DOHH2 (cell line): ENCODE data around the gene ARID5B.
A peak's percentile ranks its signal among the peaks of the same experiment; 100 is the strongest.

ENCODE experiments used
- H3F3A ChIP-seq: fragments of 200-600 bp; sonication (generic), shearing (Covaris generic); 2 replicates; pipeline ENCODE4 v1.6.0; 2016; ENCODE audit warnings: antibody characterized with exemption, mild to moderate bottlenecking; ENCODE audit not compliant: control insufficient read depth, insufficient read depth
- H3K27ac ChIP-seq: fragments of 200-600 bp; sonication (generic); 2 replicates; pipeline ENCODE4 v1.5.1; 2014; ENCODE audit warnings: low read depth, mild to moderate bottlenecking, low read length, moderate library complexity
- H3K27me3 ChIP-seq: fragments of 200-600 bp; sonication (generic); 2 replicates; pipeline ENCODE4 v1.6.1; 2014; ENCODE audit warnings: mild to moderate bottlenecking, low read length, mixed read lengths; ENCODE audit not compliant: control insufficient read depth
- H3K36me3 ChIP-seq: fragments of 200-600 bp; sonication (generic); 2 replicates; pipeline ENCODE4 v1.6.1; 2014; ENCODE audit warnings: mild to moderate bottlenecking, low read length, moderate library complexity, mixed read lengths; ENCODE audit not compliant: control insufficient read depth
- H3K4me1 ChIP-seq: fragments of 200-600 bp; sonication (generic); 2 replicates; pipeline ENCODE4 v1.6.1; 2014; ENCODE audit warnings: mild to moderate bottlenecking, low read length, mixed read lengths; ENCODE audit not compliant: control insufficient read depth
- H3K4me2 ChIP-seq: fragments of 200-600 bp; sonication (generic); 2 replicates; pipeline ENCODE4 v1.6.0; 2014; ENCODE audit warnings: mild to moderate bottlenecking, low read length, moderate library complexity
- H3K4me3 ChIP-seq: fragments of 200-600 bp; sonication (generic); 2 replicates; pipeline ENCODE4 v1.5.1; 2014; ENCODE audit warnings: mild to moderate bottlenecking, low read length, mixed read lengths
- H3K79me2 ChIP-seq: fragments of 200-600 bp; sonication (generic); 2 replicates; pipeline ENCODE4 v1.6.1; 2014; ENCODE audit warnings: mild to moderate bottlenecking, low read length, mixed read lengths; ENCODE audit not compliant: control insufficient read depth
- H3K9me2 ChIP-seq: fragments of 200-600 bp; sonication (generic); replicated peaks from 2 replicates; pipeline ENCODE4 v1.6.1; 2014; ENCODE audit warnings: mild to moderate bottlenecking, low read length, mixed read lengths; ENCODE audit not compliant: control insufficient read depth
- H3K9me3 ChIP-seq: fragments of 200-600 bp; sonication (generic); 2 replicates; pipeline ENCODE4 v1.6.1; 2014; ENCODE audit warnings: antibody characterized with exemption, low read length, mixed read lengths; ENCODE audit not compliant: control insufficient read depth, insufficient read depth
- H4K20me1 ChIP-seq: fragments of 200-600 bp; sonication (generic); 2 replicates; pipeline ENCODE4 v1.6.0; 2014; ENCODE audit warnings: low read depth, mild to moderate bottlenecking, antibody characterized with exemption, low read length, moderate library complexity; ENCODE audit not compliant: control insufficient read depth, insufficient read depth
- EZH2phosphoT487 ChIP-seq: fragments of 200-600 bp; sonication (generic); IDR thresholded peaks from 2 replicates; pipeline ENCODE4 v1.6.1; 2017; ENCODE audit warnings: borderline replicate concordance, mild to moderate bottlenecking, antibody characterized with exemption, low read length, moderate library complexity, mixed read lengths
- TF ChIP-seq, protein P1 (sequence below): fragments of 200-600 bp; sonication (generic); IDR thresholded peaks from one replicate; pipeline ENCODE4 v1.5.1; 2014; ENCODE audit warnings: antibody characterized with exemption, mild to moderate bottlenecking, low read depth, low read length; ENCODE audit not compliant: poor library complexity, severe bottlenecking

The ARID5B gene

DNA sequence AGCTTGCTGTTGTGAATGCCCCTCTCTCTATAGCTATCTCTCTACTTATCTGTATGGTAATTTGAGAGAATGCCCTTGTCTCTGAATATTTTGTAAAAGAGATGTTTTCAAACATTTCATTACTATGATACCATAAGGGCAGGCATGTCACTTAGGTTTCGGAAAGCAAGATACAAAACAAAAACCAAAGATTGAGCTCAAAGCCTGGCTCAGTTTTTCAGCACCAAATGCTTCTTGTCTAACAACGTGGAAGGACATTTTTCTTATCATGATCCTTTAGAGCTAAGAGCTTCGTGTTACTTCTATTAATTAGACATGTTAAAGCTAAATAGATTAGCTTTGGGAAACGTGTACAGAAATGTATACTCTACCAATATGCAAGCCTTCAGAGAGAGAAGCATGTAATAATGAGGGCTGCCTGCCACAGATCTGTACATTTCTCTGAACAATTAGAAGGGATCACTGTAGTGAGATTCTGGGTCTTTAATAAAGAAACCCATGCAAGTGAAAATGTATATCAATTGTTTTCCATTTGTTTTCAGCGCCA is 148.9 kb downstream of the ARID5B start:
- no peaks in the 10 kb centered on the region for H4K20me1 ChIP-seq
- TF ChIP-seq EZH2phosphoT487: no peak
- TF ChIP-seq, protein P1, sequence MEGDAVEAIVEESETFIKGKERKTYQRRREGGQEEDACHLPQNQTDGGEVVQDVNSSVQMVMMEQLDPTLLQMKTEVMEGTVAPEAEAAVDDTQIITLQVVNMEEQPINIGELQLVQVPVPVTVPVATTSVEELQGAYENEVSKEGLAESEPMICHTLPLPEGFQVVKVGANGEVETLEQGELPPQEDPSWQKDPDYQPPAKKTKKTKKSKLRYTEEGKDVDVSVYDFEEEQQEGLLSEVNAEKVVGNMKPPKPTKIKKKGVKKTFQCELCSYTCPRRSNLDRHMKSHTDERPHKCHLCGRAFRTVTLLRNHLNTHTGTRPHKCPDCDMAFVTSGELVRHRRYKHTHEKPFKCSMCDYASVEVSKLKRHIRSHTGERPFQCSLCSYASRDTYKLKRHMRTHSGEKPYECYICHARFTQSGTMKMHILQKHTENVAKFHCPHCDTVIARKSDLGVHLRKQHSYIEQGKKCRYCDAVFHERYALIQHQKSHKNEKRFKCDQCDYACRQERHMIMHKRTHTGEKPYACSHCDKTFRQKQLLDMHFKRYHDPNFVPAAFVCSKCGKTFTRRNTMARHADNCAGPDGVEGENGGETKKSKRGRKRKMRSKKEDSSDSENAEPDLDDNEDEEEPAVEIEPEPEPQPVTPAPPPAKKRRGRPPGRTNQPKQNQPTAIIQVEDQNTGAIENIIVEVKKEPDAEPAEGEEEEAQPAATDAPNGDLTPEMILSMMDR: no peak
- no peaks in the 10 kb centered on the region for H3K27me3 ChIP-seq
- H3K36me3 ChIP-seq: peaks cover 44% of the 10 kb centered on the region
- peak overlapping the region; percentile 55 for H3K4me3 ChIP-seq
- peaks cover 62% of the 10 kb centered on the region for H3K79me2 ChIP-seq
- H3K9me2 ChIP-seq: no peaks in the 10 kb centered on the region
- H3K27ac ChIP-seq: peak overlapping the region; percentile 33
- peak overlapping the region; percentile 72 for H3K4me2 ChIP-seq
- peaks cover 5% of the 10 kb centered on the region for H3F3A ChIP-seq
- H3K9me3 ChIP-seq: no peaks in the 10 kb centered on the region
- peaks cover 100% of the 10 kb centered on the region for H3K4me1 ChIP-seq

DNA sequence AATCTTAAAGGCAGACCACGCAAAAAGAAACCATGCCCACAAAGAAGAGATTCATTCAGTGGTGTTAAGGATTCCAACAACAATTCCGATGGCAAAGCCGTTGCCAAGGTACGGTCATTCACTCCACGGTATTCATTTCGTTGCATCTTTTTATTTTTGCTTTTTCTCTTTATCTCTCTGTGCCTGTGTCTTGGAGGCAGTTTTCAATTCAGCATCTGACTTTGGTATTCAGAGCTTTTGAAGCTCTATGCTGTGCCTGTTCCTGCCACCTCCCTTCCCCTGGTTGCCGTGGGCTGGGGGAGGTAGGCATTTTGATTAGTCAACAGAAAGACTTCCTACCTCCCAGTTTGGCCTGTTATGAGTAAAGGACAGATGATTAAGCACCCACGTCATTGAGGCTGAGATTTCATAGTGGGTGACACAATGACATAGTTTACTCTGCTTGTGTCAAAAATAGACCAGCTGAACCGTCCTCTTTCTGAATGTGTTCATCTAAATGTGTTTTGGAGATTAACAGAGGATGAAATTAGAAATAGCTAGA is 149.5 kb downstream of the ARID5B start:
- Histone ChIP-seq H3K27ac (peak overlapping the region; percentile 33), H3K4me1 (peaks cover 100% of the 10 kb centered on the region), H3K4me3 (peak overlapping the region; percentile 55), H3K36me3 (peaks cover 49% of the 10 kb centered on the region), H3K27me3 (no peaks in the 10 kb centered on the region), H3K9me3 (no peaks in the 10 kb centered on the region), H3K79me2 (peaks cover 58% of the 10 kb centered on the region), H4K20me1 (no peaks in the 10 kb centered on the region), H3K9me2 (no peaks in the 10 kb centered on the region), H3F3A (peaks cover under 1% of the 10 kb centered on the region), H3K4me2 (peak overlapping the region; percentile 72)
- TF ChIP-seq EZH2phosphoT487: no peak
- TF ChIP-seq, protein P1: no peak

DNA sequence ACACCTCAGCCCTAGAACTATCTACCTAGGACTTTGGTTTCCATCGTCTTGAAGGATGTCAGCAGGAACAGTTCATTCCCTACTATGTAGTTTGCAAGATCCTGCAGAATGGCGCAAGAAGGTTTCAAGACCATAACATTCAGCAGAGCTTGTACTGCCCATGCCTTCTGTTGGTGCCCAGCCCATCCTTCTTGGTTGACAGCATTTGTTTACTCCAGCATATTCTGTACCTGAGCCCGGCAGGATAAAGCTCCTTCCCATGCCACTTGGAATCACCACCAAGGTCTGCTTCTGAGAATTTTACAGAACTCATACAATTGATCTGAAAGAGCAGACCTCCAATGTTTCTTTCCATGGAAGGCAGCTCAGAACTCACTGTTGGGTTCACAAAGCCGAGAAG is 150.8 kb downstream of the ARID5B start:
- Histone ChIP-seq H3F3A (no peaks in the 10 kb centered on the region), H3K4me2 (no peak overlapping the region), H3K27ac (no peak overlapping the region), H3K36me3 (peaks cover 58% of the 10 kb centered on the region), H3K27me3 (no peaks in the 10 kb centered on the region), H3K4me1 (peaks cover 100% of the 10 kb centered on the region), H4K20me1 (no peaks in the 10 kb centered on the region), H3K79me2 (peaks cover 45% of the 10 kb centered on the region), H3K9me3 (no peaks in the 10 kb centered on the region), H3K4me3 (no peak overlapping the region), H3K9me2 (no peaks in the 10 kb centered on the region)
- TF ChIP-seq EZH2phosphoT487: no peak
- TF ChIP-seq, protein P1: no peak
